GM19397 (cell line): ENCODE data around the gene CCDC57.
"Not testable (repeated sequence)": the region's sequence is repeated elsewhere in the genome, so short reads cannot be mapped to it uniquely, and the experiment has no call there.

Experiments
- ATAC-seq: cut with Tn5 transposase; IDR thresholded peaks from one replicate; pipeline ENCODE4 v1.9.1; 2021; ENCODE audit warnings: mild to moderate bottlenecking, moderate library complexity; ENCODE audit not compliant: unreplicated experiment

The CCDC57 gene

DNA sequence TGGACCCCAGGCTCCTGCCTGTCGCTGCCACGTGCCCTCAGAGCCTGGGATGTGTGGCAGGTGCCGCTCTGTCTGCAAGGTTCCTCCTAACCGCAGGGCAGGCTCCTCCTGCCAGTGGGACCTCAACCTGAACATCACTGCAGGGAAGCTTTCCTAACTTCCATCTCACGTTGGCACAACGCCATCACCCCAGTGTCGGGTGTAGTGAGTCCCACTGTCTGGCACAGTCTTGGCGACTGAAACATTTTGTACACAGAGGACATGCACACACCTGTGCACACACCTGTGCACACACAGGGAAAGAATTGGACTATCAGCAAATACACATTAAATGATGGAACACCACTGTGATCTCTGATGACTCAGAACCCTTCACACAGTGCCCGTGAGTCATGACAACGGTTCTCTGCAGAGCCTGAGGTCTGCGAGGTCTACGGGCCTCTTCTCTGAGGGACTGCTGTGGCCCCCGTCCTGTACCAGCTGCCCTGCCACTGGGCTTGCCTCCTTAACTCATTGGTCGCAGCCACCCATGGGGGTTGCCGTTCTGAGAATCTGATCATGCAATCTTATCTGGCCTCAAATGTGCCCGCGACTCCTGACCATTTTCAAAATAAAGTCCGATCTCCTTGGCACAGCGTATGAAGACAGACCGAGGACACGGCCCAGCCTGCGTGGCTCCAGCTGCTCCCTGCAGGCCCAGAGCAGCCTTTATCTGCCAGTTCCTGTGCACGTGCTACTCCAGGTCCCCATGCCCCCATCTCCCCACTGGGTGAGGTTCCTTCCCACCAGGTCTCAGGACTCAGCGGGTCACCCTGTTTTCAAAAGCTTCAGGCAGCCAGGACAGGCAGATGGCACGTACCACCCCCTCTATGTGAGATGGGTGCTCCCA lies 7.6 kb downstream of the CCDC57 start:
- ATAC-seq: no peak

DNA sequence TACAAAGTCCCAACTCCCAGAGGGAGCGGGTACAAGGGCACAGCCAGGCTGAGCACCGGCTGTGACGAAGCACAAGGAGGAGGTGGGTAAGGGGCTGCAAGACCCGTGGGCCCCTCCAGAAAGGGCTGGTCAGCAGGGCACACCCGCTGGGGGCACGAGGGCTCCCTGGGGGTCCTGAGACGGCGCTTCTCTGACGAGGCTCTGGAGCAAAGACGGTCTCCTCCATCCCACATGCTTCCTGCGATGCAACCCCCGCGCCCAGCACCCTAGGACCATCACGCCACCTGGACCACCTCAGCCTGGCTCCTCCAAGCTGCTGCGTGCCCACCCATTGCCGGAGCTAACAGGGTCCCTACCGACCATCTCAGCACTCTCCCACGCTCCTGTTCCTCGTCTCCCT lies 8.7 kb downstream of the CCDC57 start:
- no peak for ATAC-seq

DNA sequence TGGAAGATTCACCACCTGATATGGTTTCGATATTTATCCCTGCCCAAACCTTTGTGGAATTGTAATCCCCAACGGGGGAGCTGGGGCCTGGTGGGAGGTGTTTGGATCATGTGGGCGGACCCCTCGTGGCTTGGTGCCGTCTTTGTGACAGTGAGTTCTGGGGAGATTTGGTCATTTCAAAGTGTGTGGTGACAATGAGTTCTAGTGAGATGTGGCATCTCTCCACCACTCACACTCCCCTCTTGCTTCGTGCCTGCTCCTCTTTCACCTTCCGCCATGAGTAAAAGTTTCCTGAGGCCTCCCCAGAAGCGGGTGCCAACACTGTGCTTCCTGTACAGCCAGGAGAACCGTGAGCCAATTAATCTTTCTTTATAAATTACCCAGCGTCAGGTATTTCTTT lies 9.7 kb downstream of the CCDC57 start:
- ATAC-seq: no peak

DNA sequence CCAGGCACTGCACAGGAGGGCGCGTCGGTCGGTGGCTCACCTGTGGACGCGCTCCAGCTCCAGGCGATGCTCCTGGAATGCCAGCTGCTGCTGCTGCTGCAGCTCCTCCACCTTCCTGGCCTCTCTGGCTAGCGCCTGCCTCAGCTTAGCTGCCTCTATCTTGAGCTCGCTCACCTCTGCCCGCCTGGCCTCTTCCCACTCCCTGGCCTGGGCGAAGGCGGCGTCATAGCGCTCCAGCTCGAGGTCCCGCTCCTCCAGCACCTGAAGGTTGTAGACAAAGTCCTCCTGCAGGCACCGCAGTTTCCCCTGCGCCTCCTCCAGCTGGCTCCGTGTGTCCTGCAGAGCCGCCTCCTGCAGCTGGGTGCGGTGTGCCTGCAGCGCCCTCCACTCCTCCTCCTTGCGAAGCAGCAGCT lies 11.1 kb downstream of the CCDC57 start:
- ATAC-seq: no peak

DNA sequence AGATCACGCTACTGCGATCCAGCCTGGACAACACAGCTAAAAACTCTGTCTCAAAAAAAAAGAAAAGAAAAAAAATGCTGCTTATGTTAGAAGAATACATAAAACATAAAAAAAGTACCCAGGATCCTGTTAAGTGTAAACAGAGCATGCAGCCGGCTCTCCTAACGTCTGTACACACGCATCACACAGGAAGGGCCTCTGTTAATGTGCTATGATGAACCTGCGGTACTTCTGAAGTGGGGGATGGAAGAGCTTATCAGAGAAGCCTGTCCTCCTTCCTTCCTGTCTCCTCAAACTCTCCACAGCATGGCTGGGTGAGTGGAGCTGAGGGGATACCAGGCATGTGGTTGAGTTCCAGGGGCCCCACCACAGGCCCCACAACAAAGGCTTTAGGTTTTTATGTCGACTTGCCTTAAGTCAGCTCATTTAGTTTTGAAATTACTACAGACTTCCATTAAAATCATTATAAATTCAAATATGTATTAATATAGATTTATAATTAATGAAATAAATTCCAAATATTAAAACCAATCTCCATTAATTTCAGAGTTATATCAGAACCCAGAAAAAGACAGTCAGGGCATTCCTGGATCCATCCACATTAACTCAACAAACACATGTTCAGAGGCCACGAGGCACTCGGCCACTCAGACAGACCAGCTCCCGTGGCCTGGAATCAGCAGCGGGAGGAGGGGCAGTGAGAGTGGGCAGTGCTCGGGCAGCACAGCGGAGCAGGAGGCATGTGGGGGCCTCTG lies 11.7 kb downstream of the CCDC57 start:
- no peak for ATAC-seq

DNA sequence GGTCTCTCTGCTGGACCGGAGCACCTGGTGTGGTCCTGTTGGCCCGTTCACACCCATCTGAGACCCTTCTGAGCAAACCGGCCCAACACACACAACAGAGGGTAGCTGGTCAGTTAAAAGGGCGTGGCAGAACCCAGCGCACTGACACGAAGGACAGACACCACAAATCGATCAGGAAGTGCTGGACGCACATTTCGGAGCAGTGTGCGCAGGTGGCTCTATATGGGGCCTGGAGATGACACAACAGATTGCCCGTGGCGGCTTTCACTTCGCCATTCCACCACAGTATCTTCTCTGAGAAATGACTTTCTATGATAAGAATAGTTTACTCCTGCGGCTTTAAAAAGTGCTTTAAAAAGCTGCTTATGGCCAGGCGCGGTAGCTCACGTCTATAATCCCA lies 12.5 kb downstream of the CCDC57 start:
- ATAC-seq: no peak

DNA sequence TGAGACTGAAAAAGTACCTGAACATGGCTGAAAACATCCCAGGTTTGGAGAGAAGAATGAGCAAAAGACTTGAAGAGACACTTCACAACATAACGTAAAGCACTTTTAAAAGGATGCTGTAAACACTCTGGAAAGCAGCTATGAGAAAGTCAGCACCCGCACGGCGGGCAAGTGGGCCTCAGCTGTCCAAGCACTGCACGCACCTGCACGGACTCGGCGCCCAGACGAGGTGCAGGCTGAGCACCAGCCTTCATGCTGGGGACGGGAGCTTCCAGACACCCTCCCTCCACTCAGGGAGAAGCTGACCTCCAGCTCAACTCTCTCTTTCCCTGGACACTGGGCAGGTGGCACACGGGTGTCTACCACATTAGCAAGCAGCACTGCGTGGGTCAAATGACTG lies 13.1 kb downstream of the CCDC57 start:
- no peak for ATAC-seq

DNA sequence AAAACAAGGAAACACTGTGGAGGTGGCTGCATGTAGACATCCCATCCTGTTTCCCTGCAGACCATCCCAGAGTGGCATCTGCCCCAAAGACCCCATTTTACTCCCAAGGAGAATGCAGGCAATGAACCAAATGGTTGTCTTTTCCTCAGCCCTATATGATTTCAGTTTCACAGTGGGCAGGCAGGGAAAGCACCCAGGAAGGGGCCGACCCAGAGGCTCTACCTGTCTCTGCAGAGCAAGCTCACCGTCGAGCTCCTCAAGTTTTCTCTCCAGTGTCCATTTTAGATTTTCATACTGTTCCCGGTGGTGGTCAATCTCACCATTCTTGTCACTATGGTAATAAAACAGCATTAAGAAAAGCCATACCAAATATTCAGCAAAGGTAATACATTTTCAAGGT lies 14.6 kb downstream of the CCDC57 start:
- no peak for ATAC-seq

DNA sequence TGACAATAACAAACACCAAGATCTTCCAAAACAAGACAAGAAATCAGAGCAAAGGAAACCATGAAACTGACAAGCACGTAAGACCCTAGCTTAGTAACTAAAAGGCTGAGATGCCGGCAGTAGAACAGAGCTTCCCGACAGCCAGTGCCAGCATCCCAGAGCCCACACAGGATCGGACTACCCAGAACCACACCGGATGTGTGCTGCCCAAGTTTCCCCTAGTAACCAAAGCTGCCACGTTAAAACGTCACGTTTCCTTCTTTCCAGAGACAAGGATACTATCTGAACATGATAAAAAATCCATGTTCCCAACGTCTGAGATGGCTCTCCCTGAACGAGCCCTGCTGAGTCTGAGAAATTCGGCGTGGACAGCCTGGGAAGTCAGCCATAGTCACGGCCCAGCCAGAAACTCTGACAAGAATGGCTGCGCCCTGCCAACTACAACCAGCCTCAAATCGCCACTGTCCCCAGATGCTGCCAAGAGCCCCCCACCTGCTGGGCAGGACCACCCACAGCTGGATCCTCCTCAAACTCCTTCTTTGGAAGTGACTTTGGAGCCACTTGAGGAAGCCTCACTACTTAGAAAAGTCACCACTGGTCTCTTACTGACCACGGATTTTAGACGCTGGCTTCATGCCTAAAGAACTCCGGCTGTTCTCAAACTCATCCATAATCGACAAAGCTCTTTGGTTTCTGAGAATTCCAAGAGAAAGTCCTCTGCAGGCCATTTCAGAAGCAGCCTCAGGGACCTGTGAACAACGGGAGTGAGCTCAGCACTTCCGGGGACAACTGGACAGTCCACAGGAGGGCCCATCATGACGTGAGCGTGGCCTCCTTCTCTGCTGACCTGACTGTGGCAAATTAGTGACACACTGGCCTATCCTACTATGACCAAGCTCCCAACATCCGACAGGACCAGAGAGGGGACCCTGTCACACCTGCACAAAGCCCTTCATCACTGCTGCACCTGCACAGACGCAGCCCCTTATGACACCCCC lies 16.7 kb downstream of the CCDC57 start:
- no peak for ATAC-seq

DNA sequence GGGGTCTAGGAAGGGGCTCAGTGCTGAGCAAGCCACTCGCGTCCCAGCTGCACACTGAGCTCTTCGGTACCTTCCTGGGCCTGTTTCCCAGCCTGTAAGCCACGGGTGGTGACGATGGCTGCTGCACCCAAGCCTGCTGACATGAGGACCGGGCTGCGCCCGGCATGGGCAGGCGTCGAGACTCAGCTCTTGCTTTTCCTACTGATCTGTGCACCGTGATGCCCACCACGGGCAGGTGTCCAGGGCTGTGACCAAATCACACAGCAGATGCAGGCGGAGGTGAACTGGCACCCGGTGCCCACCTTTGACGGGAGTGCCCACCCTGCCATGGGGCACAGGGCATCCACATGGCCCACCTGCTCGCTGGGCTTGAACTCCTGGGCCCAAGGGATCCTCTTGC lies 17.9 kb downstream of the CCDC57 start:
- ATAC-seq: no peak

DNA sequence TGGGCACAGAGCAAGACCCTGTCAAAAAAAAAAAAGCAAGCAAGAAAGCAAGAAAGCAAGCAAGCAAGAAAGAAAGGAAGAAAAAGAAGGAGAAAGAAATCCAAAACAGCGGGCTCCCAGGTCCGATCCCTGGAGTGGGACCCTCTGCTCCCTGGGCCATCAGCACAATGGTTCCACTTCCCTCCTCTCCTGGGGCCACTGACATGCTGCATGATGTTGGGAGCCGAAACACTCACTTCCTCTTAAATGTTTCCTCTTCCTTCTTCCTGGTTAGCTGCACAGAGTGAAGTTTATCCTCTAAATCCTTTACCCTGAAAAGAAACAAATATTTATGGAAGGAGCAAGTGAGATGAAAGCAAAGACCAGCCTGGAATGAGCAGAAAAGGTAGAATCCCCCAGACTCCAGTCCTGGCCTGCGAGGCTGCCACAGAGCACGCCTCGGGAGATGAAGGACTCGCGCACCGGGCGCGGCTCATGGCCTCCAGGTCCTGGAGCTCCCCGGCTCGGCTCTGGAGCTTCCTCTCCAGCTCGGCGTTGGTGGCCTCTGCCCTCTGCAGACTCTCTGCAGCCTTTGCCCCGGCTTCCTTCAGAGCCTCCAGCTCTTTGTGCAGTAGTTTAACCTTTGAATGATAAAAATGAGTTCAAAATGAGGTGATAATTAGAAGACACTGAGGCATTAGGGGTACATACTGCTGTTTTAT lies 19.0 kb downstream of the CCDC57 start:
- ATAC-seq: no peak

DNA sequence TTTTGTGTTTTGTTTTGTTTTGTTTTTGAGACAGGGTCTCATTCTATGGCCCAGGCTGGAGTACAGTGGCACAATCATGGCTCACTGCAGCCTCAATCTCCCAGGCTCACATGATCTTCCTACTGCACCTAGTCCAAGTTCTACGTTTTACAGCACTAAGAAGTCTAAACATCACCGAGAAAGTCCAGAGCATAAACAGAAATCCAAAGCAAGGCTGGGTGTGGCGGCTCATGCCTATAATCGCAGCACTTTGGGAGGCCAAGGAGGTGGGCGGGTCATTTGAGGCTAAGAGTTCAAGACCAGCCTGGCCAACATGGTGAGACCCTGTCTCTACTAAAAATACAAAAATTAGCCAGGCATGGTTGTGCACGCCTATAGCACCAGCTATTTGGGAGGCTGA lies 19.6 kb downstream of the CCDC57 start:
- ATAC-seq: not testable (repeated sequence)

DNA sequence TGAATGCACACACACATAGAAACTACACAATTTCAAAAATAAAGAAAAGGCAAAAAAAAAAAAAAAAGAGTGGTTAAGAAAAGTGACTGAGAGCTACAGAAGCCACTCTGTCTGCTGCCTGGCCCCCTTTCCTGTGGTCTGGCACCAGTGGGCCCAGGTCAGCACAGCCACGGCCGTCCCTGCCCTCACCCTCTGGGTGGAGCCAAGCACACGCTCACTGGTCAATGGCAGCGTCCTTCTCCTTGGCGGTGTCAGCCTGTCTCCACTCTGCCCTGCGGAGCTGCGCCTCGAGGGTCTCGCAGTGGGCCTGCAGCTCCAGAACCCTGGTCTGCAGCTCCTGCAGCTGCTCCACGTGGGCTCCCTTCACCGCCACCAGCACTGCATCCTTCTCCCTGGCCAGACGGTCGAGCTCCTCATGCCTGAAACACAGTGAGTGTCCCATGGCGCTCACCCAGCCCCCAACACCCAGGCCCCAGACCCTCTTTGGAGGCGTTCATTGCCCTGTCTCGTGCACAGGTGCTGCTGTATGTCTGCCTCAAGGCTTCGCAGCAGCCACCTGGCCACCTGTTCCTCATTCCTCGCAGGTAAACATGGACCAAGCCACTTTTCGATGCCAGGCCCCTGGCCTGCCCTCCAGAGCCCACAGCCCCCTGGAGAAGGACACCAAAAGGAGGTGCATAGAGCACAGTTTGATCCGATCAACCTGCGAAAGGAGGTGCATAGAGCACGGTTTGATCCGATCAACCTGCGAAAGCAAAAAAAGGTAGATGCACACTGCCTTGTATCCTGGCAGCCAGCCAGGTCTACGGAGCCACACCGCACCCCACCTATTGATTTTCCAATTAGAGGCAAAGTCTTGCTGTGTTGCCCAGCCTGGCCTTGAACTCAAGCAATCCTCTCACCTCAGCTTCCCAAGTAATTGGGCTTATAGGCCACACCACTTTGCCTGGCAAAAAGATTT lies 24.4 kb downstream of the CCDC57 start:
- no peak for ATAC-seq

DNA sequence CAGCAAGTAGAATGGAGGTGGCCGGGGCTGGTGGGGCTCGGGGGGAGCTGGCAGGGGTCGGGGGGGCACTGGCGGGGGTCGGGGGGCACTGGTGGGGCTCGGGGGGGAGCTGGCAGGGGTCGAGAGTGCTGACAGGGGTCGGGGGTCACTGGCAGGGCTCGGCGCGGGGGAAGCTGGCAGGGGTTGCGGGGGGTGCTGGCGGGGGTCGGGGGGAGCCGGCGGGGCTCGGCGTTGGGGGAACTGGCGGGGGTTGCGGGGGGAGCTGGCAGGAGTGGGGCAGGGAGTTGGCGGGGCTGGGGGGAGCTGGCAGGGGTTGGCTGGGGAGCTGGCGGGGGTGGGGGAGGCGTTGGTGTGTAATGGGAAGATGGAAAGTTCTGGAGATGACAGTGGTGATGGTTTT lies 25.1 kb downstream of the CCDC57 start:
- no peak for ATAC-seq

DNA sequence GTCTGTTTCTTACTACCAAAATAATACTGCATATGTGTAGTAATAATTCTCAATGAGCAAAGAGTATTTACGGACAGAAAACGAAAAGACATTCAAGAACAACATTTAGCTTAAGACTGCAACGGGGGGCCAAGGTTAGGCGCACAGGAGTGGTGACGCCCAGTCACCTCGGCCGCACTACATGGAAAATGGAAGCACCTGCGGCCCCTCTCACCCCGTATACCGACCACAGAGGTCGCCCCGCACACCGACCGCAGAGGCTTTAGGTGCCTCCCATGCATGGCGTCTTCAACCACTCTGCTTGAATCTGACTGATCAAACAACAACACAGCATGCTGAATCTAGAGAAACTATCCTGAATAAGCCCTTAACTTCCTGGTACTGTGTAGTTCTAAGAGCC lies 26.4 kb downstream of the CCDC57 start:
- no peak for ATAC-seq

DNA sequence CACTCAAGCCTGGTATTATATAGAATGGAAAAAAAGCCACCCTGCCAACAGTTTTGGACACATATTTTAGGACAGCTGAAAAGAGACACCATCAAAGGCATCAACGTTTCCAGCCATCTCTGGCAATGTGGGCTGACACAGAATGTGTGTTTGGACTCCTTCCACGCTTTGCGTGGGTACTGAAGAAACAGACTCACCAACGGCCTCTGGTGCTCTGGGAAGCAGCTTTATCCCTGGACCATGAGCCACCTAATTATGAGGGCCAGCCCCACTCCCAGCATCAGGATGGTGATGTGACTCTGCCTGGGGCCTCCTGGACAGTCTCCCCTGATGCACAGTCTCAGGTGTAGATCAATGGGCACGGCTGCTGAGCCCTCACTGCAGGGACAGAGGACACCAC lies 27.9 kb downstream of the CCDC57 start:
- ATAC-seq: no peak

DNA sequence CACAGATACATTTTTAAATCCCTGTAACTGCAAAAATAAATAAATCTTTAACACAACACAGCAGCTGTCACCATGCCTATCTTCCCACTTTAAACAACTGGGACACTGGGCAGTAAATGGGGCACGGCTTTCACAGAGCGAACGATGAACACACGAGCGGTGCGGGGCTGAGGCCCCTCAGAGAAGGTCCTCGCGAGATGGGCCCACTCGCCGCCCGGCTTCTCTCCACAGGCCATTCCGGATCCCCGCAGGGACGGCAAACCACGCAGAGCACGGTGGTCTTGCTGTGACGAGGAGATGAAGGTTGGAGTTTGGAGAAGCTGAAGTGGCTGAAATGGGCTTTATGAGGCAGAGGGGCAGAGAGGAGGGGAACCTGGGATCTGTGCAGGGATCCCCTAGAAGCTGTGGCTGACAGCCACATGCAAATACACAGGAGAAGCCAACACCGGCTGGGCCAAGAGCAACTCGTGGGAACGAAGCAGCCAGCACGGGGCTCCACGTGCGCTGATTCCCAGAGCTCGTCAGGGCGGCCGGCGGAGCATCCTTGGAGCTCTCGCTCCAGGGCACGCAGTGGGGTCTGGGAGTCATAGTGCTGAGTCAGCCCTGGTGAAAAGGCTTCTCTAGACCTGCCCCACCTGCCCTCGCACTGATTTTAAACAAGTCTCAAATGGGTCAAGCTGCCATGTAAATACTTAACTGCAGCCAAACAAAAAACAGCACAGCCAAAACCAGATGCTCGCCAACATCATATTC lies 31.7 kb downstream of the CCDC57 start:
- ATAC-seq: no peak

DNA sequence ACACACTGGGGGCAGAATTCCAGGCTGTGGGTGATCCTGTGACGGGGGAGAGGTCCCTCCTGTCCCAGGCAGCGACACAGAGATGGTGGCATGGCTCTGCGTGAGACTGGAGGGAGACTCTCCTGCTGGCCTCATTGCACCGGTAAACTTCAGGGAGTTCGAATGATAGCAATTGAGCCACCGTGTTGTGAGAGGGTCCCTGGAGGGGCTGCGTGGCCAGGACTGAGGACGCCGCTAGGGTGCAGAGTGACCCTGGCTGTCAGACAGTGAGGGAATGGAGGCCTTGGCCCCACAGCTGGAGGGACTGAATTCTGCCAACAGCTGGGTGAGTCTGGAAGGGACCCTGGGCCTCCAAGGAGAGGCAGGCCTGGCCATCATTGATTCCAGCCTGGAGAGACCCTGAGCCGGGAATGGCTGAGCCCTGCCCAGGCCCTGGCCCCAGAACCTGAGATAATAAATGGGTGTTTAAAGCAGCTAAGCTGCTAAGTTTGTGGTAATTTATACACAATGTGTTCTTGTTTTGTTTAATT lies 32.6 kb downstream of the CCDC57 start:
- ATAC-seq: no peak
